ENCODE measurements around the gene CPNE5. TPM values are rescaled to one million over a fixed set of nuclear protein-coding genes. Genes with fewer than 3 reads are reported as not detected.

CPNE5 gene
- total RNA-seq, 1 experiment from 2014 or later = not detected

GRCh38 chr6:36715469-36715868, 123.8 kb downstream of the CPNE5 start:
- no TSS peak for BruUV-seq (replicated peaks)

GRCh38 chr6:36714511-36714910, 124.7 kb downstream of the CPNE5 start:
- Histone ChIP-seq H3K27ac (ENCODE audit: low read length) (no peak overlapping the region), H4K20me1 (ENCODE audit: low read length) (no peaks in the 10 kb centered on the region), H3K4me1 (ENCODE audit: insufficient read depth, low read length) (no peaks in the 10 kb centered on the region), H3K4me3 (ENCODE audit: low read length) (no peak overlapping the region), H3K9me3 (ENCODE audit: low read length) (no peaks in the 10 kb centered on the region), H3K27me3 (ENCODE audit: low read length) (no peaks in the 10 kb centered on the region), H3K79me2 (ENCODE audit: low read length) (no peaks in the 10 kb centered on the region), H2AFZ (ENCODE audit: low read length) (no peak overlapping the region), H3K9me2 (replicated peaks; ENCODE audit: low read length) (no peaks in the 10 kb centered on the region), H3F3A (ENCODE audit: low read length, unreplicated experiment) (no peaks in the 10 kb centered on the region), H3K36me3 (ENCODE audit: low read depth, low read length) (no peaks in the 10 kb centered on the region), H3K9ac (ENCODE audit: low read length) (no peak overlapping the region), H3K4me2 (ENCODE audit: low read length) (no peak overlapping the region)
- ChIA-PET POLR2A (ENCODE audit: unreplicated experiment) (no interaction called here), CTCF (no interaction called here)
- ATAC-seq = no peak
- no TSS peak for BruUV-seq (replicated peaks)
- intact Hi-C loops (cut with micrococcal nuclease) = no loop called here
- no peak for DNase-seq
- TF ChIP-seq CTCF (conservative IDR thresholded peaks at IDR 0.05; ENCODE audit: low read depth, low read length) = no peak
- TF ChIP-seq EZH2phosphoT487 (IDR thresholded peaks at IDR 0.05; ENCODE audit: borderline replicate concordance, low read length) = no peak
- TF ChIP-seq EZH2 (IDR thresholded peaks at IDR 0.05; ENCODE audit: low read length, unreplicated experiment) = no peak

More at GRCh38 chr6:36715469-36715868, 123.8 kb downstream of the CPNE5 start:
- ATAC-seq = no peak
- DNase-seq = no peak
- TF ChIP-seq EZH2phosphoT487 (IDR thresholded peaks at IDR 0.05; ENCODE audit: borderline replicate concordance, low read length) = no peak
- no peak for TF ChIP-seq EZH2 (IDR thresholded peaks at IDR 0.05; ENCODE audit: low read length, unreplicated experiment)
- TF ChIP-seq CTCF (conservative IDR thresholded peaks at IDR 0.05; ENCODE audit: low read depth, low read length) = no peak
- no peak overlapping the region for H3K4me2 ChIP-seq (ENCODE audit: low read length)
- intact Hi-C loops (cut with micrococcal nuclease) = no loop called here
- H3F3A ChIP-seq (ENCODE audit: low read length, unreplicated experiment) = no peaks in the 10 kb centered on the region
- CTCF ChIA-PET = no interaction called here
- no peaks in the 10 kb centered on the region for H3K4me1 ChIP-seq (ENCODE audit: insufficient read depth, low read length)
- H3K4me3 ChIP-seq (ENCODE audit: low read length) = no peak overlapping the region
- no peak overlapping the region for H3K9ac ChIP-seq (ENCODE audit: low read length)
- no peaks in the 10 kb centered on the region for H3K79me2 ChIP-seq (ENCODE audit: low read length)
- no peaks in the 10 kb centered on the region for H3K27me3 ChIP-seq (ENCODE audit: low read length)
- H3K27ac ChIP-seq (ENCODE audit: low read length) = no peak overlapping the region
- POLR2A ChIA-PET (ENCODE audit: unreplicated experiment) = no interaction called here
- H3K36me3 ChIP-seq (ENCODE audit: low read depth, low read length) = no peaks in the 10 kb centered on the region
- no peaks in the 10 kb centered on the region for H3K9me2 ChIP-seq (replicated peaks; ENCODE audit: low read length)
- H2AFZ ChIP-seq (ENCODE audit: low read length) = no peak overlapping the region
- H4K20me1 ChIP-seq (ENCODE audit: low read length) = no peaks in the 10 kb centered on the region
- H3K9me3 ChIP-seq (ENCODE audit: low read length) = no peaks in the 10 kb centered on the region

- POLR2A ChIA-PET (ENCODE audit: unreplicated experiment) = no interaction called here
- no TSS peak for BruUV-seq (replicated peaks)
Measured at GRCh38 chr6:36713846-36714245, 125.4 kb downstream of the CPNE5 start.

More at GRCh38 chr6:36713846-36714245, 125.4 kb downstream of the CPNE5 start:
- H3K9me2 ChIP-seq (replicated peaks; ENCODE audit: low read length) = no peaks in the 10 kb centered on the region
- H3K36me3 ChIP-seq (ENCODE audit: low read depth, low read length) = no peaks in the 10 kb centered on the region
- CTCF ChIA-PET = no interaction called here
- H3K27me3 ChIP-seq (ENCODE audit: low read length) = no peaks in the 10 kb centered on the region
- no peaks in the 10 kb centered on the region for H3K79me2 ChIP-seq (ENCODE audit: low read length)
- no peak overlapping the region for H3K4me3 ChIP-seq (ENCODE audit: low read length)
- ATAC-seq = no peak
- intact Hi-C loops (cut with micrococcal nuclease) = no loop called here
- H3K9ac ChIP-seq (ENCODE audit: low read length) = no peak overlapping the region
- H2AFZ ChIP-seq (ENCODE audit: low read length) = no peak overlapping the region
- DNase-seq = no peak
- H3F3A ChIP-seq (ENCODE audit: low read length, unreplicated experiment) = no peaks in the 10 kb centered on the region
- no peak overlapping the region for H3K27ac ChIP-seq (ENCODE audit: low read length)
- no peaks in the 10 kb centered on the region for H3K9me3 ChIP-seq (ENCODE audit: low read length)
- no peaks in the 10 kb centered on the region for H4K20me1 ChIP-seq (ENCODE audit: low read length)
- TF ChIP-seq EZH2 (IDR thresholded peaks at IDR 0.05; ENCODE audit: low read length, unreplicated experiment) (no peak), EZH2phosphoT487 (IDR thresholded peaks at IDR 0.05; ENCODE audit: borderline replicate concordance, low read length) (no peak), CTCF (conservative IDR thresholded peaks at IDR 0.05; ENCODE audit: low read depth, low read length) (no peak)
- no peaks in the 10 kb centered on the region for H3K4me1 ChIP-seq (ENCODE audit: insufficient read depth, low read length)
- H3K4me2 ChIP-seq (ENCODE audit: low read length) = no peak overlapping the region
